Upper lobe of left lung (tissue), 4 donors: ENCODE measurements around the gene FEZ2.

Source experiments
- POLR2AphosphoS5 ChIP-seq, 2 donors: sonication (generic); formaldehyde crosslinking; IDR thresholded peaks; one replicate each; pipeline ENCODE4 v1.5.1; 2017; ENCODE audit warnings: antibody characterized with exemption in 2 of 2
- TF ChIP-seq, protein P1 (sequence below), 6 experiments: fragments of 450-650 bp in 4 of 6; fragments of 200-600 bp in 2 of 6; sonication (generic) in 2 of 6; IDR thresholded peaks; one replicate each; pipeline ENCODE4 v1.5.1; 2016 to 2019; ENCODE audit warnings: antibody characterized with exemption in 6 of 6

- TF ChIP-seq, protein P1, sequence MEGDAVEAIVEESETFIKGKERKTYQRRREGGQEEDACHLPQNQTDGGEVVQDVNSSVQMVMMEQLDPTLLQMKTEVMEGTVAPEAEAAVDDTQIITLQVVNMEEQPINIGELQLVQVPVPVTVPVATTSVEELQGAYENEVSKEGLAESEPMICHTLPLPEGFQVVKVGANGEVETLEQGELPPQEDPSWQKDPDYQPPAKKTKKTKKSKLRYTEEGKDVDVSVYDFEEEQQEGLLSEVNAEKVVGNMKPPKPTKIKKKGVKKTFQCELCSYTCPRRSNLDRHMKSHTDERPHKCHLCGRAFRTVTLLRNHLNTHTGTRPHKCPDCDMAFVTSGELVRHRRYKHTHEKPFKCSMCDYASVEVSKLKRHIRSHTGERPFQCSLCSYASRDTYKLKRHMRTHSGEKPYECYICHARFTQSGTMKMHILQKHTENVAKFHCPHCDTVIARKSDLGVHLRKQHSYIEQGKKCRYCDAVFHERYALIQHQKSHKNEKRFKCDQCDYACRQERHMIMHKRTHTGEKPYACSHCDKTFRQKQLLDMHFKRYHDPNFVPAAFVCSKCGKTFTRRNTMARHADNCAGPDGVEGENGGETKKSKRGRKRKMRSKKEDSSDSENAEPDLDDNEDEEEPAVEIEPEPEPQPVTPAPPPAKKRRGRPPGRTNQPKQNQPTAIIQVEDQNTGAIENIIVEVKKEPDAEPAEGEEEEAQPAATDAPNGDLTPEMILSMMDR (IDR thresholded peaks at IDR 0.05), result no peak
- TF ChIP-seq POLR2AphosphoS5 (IDR thresholded peaks at IDR 0.05), result no peak
Measured at GRCh38 chr2:36606925-36607324, 9.0 kb upstream of the FEZ2 start.
